OCI-LY7 (cell line): ENCODE measurements around the gene C3orf18. TPM values are rescaled to one million over a fixed set of nuclear protein-coding genes. Genes with fewer than 3 reads are reported as not detected.

ENCODE experiments used
- BruUV-seq: library from RNA; stranded (reverse); fragments of 400-500 nt; replicated peaks from 2 replicates; lab custom pipeline; 2021; lab: Mats Ljungman, UMichigan
- CTCF ChIA-PET: fragments of 300-600 bp; sonication (Branson Sonifier 250); formaldehyde crosslinking; loops from one replicate; lab custom pipeline; 2022; ENCODE audit warnings: antibody characterized with exemption; ENCODE audit not compliant: unreplicated experiment; lab: Charles Lee
- POLR2A ChIA-PET: fragments of 300-600 bp; sonication (Branson Sonifier 250); formaldehyde crosslinking; loops from one replicate; lab custom pipeline; 2022; ENCODE audit warnings: antibody characterized with exemption; lab: Charles Lee
- DNase-seq: peaks from one replicate; pipeline ENCODE4 v3.0.0-alpha.2; 2015; ENCODE audit warnings: low spot score
- H2AFZ ChIP-seq: fragments of 200-600 bp; sonication (generic), shearing (Covaris generic); 2 replicates; pipeline ENCODE4 v1.6.1; 2014; ENCODE audit warnings: mild to moderate bottlenecking, antibody characterized with exemption, low read length, moderate library complexity
- H3K27ac ChIP-seq: fragments of 200-600 bp; sonication (generic); 2 replicates; pipeline ENCODE4 v1.5.1; 2014; ENCODE audit warnings: mixed run types, low read depth, mild to moderate bottlenecking, moderate library complexity, low read length, inconsistent platforms; ENCODE audit not compliant: poor library complexity, severe bottlenecking
- H3K36me3 ChIP-seq: fragments of 200-600 bp; sonication (generic); 2 replicates; pipeline ENCODE4 v1.6.1; 2014; ENCODE audit warnings: mild to moderate bottlenecking, antibody characterized with exemption, low read length, moderate library complexity, mixed read lengths; ENCODE audit not compliant: insufficient read depth
- H3K4me1 ChIP-seq: fragments of 200-600 bp; sonication (generic); 2 replicates; pipeline ENCODE4 v1.5.1; 2014; ENCODE audit warnings: mild to moderate bottlenecking, low read length; ENCODE audit not compliant: insufficient read depth, poor library complexity, severe bottlenecking
- H3K4me2 ChIP-seq: fragments of 200-600 bp; sonication (generic); 2 replicates; pipeline ENCODE4 v1.6.1; 2014; ENCODE audit warnings: mild to moderate bottlenecking, low read length
- H3K4me3 ChIP-seq: fragments of 200-600 bp; sonication (generic); 2 replicates; pipeline ENCODE4 v1.5.1; 2014; ENCODE audit warnings: mild to moderate bottlenecking, low read depth, low read length; ENCODE audit not compliant: poor library complexity, severe bottlenecking
- H3K79me2 ChIP-seq: fragments of 200-600 bp; sonication (generic); 2 replicates; pipeline ENCODE4 v1.6.1; 2016; ENCODE audit warnings: low read depth, mild to moderate bottlenecking, low read length, moderate library complexity, mixed read lengths; ENCODE audit not compliant: insufficient read depth
- H3K9me2 ChIP-seq: fragments of 200-600 bp; sonication (generic); 2 replicates; pipeline ENCODE4 v1.6.1; 2016; ENCODE audit warnings: mild to moderate bottlenecking, low read length, mixed read lengths; ENCODE audit not compliant: insufficient read depth
- H3K9me3 ChIP-seq: fragments of 200-600 bp; sonication (generic); 2 replicates; pipeline ENCODE4 v1.6.1; 2014; ENCODE audit warnings: mild to moderate bottlenecking, mixed run types, low read length, mixed read lengths
- H4K20me1 ChIP-seq: fragments of 200-600 bp; sonication (generic); 2 replicates; pipeline ENCODE4 v1.6.1; 2014; ENCODE audit warnings: mild to moderate bottlenecking, antibody characterized with exemption, low read length, moderate library complexity, mixed read lengths; ENCODE audit not compliant: insufficient read depth
- EZH2phosphoT487 ChIP-seq: fragments of 200-600 bp; sonication (generic); IDR thresholded peaks from 2 replicates; pipeline ENCODE4 v1.6.1; 2018; ENCODE audit warnings: low read depth, borderline replicate concordance, mild to moderate bottlenecking, mixed run types, antibody characterized with exemption, low read length, moderate library complexity, mixed read lengths
- intact Hi-C: fragments of 100-400 bp; cut with micrococcal nuclease; formaldehyde crosslinking; loops from one replicate; pipeline ENCODE4 v1.10.0; 2022; ENCODE audit not compliant: unreplicated experiment
- total RNA-seq, 2 experiments: library from RNA; depleted of rRNA in 1 of 2; stranded (reverse); fragments of >200 nt in 1 of 2; shearing (Covaris generic) in 1 of 2; gene quantifications; 2 replicates each; pipeline ENCODE4 v1.2.3, GENCODE V29; 2014 to 2022
- TF ChIP-seq, protein P1 (sequence below): fragments of 200-600 bp; sonication (generic); conservative IDR thresholded peaks from 2 replicates; pipeline ENCODE4 v1.5.1; 2014; ENCODE audit warnings: mild to moderate bottlenecking, antibody characterized with exemption, low read length, moderate library complexity, mixed read lengths

The C3orf18 gene
- total RNA-seq, 2 experiments from 2014 or later: 8.0 to 9.5 TPM

GRCh38 chr3:50573566-50574443 lies 6.3 kb upstream of the C3orf18 start:
- Histone ChIP-seq H3K27ac (no peak overlapping the region), H3K79me2 (peaks cover 9% of the 10 kb centered on the region; the same call in 1 of the 2 replicates), H3K4me2 (no peak overlapping the region), H3K9me2 (no peaks in the 10 kb centered on the region), H3K9me3 (no peaks in the 10 kb centered on the region), H2AFZ (no peak overlapping the region), H3K4me3 (no peak overlapping the region), H3K36me3 (0 out of 2 replicates have a peak, but pooled peaks cover 8% of the 10 kb centered on the region), H3K4me1 (peaks cover 10% of the 10 kb centered on the region), H4K20me1 (0 out of 2 replicates have a peak, but pooled peaks cover 11% of the 10 kb centered on the region)
- ChIA-PET POLR2A (no interaction called here), CTCF (no interaction called here)
- no peak for DNase-seq
- no TSS peak for BruUV-seq
- intact Hi-C loops: no loop called here
- TF ChIP-seq EZH2phosphoT487: no peak
- TF ChIP-seq, protein P1, sequence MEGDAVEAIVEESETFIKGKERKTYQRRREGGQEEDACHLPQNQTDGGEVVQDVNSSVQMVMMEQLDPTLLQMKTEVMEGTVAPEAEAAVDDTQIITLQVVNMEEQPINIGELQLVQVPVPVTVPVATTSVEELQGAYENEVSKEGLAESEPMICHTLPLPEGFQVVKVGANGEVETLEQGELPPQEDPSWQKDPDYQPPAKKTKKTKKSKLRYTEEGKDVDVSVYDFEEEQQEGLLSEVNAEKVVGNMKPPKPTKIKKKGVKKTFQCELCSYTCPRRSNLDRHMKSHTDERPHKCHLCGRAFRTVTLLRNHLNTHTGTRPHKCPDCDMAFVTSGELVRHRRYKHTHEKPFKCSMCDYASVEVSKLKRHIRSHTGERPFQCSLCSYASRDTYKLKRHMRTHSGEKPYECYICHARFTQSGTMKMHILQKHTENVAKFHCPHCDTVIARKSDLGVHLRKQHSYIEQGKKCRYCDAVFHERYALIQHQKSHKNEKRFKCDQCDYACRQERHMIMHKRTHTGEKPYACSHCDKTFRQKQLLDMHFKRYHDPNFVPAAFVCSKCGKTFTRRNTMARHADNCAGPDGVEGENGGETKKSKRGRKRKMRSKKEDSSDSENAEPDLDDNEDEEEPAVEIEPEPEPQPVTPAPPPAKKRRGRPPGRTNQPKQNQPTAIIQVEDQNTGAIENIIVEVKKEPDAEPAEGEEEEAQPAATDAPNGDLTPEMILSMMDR: no peak

- H3K27ac ChIP-seq: no peak overlapping the region
- ChIA-PET POLR2A (no interaction called here), CTCF (no interaction called here)
- intact Hi-C loops: loop anchor here (1.0 kb wide), 1 partner anchor 41 kb away; no protein-coding TSS in a partner anchor
- no peak for DNase-seq
- H3K36me3 ChIP-seq: 0 out of 2 replicates have a peak, but pooled peaks cover 8% of the 10 kb centered on the region
- no peaks in the 10 kb centered on the region for H3K9me2 ChIP-seq
- H2AFZ ChIP-seq: no peak overlapping the region
- TF ChIP-seq, protein P1: no peak
- no peak for TF ChIP-seq EZH2phosphoT487
- no peak overlapping the region for H3K4me3 ChIP-seq
- peaks cover 9% of the 10 kb centered on the region; the same call in 1 of the 2 replicates for H3K79me2 ChIP-seq
- H3K4me1 ChIP-seq: peaks cover 16% of the 10 kb centered on the region
- no peaks in the 10 kb centered on the region for H3K9me3 ChIP-seq
- BruUV-seq: no TSS peak
- H4K20me1 ChIP-seq: 0 out of 2 replicates have a peak, but pooled peaks cover 11% of the 10 kb centered on the region
- H3K4me2 ChIP-seq: no peak overlapping the region
Observed at GRCh38 chr3:50572801-50573371, 5.3 kb upstream of the C3orf18 start.
